ENCODE data around the gene MAEA.
"Not testable (repeated sequence)": the region's sequence is repeated elsewhere in the genome, so short reads cannot be mapped to it uniquely, and the experiment has no call there.

The MAEA gene

DNA sequence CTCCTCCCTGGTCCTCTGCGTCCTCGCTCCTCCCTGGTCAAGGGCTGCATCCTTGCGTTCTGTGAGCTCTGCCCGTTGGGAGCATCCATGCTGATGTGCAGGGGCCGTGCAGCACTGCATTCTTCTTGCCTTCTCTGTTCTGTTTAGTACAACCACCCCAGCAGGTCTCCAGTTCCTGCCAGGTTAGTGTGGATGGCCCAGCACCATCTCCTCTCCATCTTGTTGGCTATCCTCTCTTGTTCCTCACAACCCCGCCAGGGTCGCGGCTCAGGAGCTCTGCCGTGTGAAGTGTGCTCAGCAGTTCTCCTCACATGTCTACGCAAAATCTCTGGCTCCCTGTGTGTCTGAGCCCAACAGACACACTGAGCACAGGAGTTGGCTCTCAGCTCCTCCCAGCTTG, 10.4 kb upstream of the MAEA start:
- no peak for DNase-seq (ENCODE audit: low read depth in 3 of 3)

DNA sequence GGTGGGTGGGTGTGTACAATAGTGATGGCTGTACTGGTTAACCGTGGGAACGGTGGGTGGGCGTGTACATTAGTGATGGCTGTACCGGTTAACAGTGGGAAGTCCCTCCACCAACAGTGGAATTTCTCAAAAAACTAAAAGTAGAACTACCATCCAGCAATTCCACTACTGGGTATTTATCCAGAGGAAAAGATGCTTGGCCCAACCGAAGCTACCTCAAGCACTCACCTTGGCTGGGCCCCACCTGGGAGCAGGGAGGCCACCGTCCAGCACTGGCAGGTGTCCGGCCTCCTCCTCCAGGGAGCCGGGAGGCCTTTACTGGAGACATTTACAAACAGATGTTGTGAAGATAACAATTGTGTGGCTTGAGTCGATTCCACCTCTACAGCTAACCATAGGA, 6.0 kb upstream of the MAEA start:
- DNase-seq (ENCODE audit: low read depth in 3 of 3): no peak

DNA sequence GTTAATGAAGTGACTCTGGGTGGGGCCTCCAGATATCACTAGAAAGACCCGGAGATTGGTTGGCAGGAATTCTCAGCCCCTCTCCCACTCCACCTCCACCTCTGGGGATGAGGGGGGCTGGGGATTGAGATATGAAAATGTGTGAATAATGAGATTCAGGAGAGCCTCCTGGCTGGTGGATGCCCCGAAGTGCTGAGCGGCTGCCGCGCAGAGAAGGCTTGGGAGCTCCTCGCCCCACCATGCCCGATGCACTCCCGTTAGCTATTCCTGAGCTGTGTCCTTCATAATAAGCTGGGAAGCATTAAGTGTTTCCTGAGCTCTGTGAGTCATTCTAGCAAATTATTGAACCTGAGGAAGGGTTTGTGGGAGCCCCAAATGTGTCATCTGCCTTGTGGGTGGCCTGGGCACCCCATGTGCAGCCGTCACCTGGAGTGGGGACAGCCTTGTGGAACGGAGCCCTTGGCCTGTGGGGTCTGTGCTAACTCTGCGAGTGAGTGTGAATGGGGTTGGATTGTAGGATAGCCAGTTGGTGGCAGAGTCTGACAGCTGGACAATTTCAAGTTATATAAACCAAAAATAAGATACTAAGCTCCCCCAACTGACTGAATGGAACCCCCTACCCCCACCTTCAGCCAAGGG, 4.4 kb upstream of the MAEA start:
- no peak for DNase-seq (ENCODE audit: low read depth in 3 of 3)

GRCh38 chr4:1285790-1286553, 3.7 kb upstream of the MAEA start:
- DNase-seq (ENCODE audit: low read depth in 3 of 3): no peak

- no peak for DNase-seq (ENCODE audit: low read depth in 3 of 3)
Observed at GRCh38 chr4:1288786-1289185, 905 bp upstream of the MAEA start.

GRCh38 chr4:1290165-1290977, 680 bp downstream of the MAEA start:
- no peak for DNase-seq (ENCODE audit: low read depth in 3 of 3)

DNA sequence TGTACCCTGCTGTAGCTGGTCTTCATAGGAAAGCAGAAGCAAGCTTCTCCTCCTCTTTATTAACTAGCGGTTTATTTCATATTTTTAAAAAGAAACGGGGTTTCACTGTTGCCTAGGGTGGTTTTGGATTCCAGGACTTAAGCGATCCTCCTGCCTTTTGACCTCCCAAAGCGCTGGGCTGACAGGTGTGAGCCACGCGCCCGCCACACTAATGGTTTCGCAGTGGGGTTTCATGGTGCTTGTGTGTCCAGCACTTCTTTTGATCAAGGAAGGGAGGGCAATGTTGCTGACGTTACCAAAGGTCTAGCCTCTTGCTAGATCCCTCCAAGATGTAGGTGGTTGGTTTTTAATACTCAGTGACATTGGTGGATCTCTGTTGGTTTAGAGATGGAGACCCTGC, 1.4 kb downstream of the MAEA start:
- no peak for DNase-seq (ENCODE audit: low read depth in 3 of 3)

DNA sequence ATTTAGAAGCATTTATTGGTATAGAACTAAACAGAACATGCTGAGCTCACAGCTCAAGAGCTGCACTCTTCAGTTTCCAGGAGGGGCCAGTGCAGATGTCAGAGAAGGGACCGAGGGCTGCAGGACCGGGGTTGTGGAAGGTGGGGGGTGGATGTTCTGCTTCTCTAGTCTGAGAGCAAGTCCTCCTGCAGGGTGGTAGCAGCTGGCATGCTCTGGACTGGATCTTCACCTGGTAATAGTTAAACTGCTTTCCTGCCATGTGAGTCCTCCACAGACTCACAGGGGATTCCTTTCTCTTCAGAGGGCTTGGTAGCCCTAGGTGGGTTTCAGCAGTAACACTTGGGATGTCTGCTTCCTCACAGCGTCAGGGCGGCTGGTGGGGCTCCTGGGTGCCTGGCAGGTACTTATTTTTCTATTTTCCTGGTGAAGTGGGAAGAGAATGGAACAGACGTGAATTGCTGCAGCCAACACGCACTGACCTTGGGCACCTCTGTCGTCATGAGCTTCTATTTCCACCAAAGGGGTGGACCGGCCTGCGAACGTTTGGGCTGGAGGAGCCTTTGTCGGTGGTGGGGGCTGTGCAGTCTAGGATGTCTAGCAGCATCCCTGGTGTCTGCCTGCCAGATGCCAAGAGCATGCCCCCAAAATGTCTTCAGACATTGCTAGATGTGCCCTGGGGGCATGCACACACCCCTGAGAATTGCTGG, 2.5 kb downstream of the MAEA start:
- DNase-seq (ENCODE audit: low read depth in 3 of 3): no peak

DNA sequence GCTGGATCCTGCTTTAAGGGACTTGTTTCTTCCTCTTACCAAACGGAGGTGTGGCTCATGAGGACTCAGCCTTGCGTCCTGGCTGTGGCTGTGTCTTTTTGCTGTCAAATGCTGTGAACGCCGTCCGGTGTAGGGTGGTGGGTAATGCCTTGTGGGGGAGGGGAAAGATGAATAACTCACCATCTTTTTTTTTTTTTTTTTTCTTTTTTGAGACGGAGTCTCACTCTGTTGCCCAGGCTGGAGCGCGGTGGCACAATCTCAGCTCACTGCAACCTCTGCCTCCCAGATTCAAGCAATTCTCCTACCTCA, 3.0 kb downstream of the MAEA start:
- DNase-seq (ENCODE audit: low read depth in 3 of 3): not testable (repeated sequence)

- DNase-seq (ENCODE audit: low read depth in 3 of 3): no peak
Observed at GRCh38 chr4:1293531-1293941, 3.8 kb downstream of the MAEA start.

DNA sequence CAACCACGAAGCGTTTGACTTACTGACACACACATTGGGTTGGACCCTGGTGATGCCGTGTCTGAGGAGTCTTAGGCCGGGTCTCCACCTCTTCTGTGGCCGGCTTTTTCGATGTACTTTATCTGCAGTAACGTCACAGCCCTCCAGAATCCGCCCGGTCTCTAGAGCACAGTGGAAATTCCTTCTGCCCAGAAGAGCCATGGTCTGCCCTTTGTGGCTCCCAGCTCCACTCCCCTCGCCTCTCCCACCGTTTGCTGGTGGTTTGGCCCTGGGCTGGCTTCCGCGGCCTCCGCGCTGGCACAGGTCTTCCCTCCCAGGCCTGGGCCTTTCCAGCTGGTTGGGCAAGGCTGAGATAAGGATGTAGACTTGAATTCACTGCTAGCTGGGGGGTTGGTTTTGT, 4.3 kb downstream of the MAEA start:
- DNase-seq (ENCODE audit: low read depth in 3 of 3): no peak

- no peak for DNase-seq (ENCODE audit: low read depth in 3 of 3)
Observed at GRCh38 chr4:1294424-1294823, 4.7 kb downstream of the MAEA start.

DNA sequence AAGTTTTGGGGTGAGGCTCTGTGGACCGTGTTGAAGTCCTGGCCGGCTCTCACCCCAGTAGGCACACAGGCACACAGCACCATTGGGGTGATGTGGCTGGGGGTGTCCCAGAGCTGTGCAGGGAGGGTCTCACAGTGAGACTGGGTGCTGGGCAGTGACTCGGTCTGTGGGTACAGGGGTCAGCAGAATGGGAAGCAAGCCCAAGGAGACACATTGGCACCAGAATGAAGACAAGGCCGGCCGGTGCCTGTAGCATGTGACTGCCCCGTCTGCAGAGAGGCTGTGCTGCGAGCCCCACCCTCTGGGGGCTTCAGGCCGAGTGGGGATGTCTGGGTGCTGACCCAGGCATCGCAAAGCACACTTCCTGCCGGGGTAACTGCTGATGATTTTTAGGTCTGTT, 5.2 kb downstream of the MAEA start:
- no peak for DNase-seq (ENCODE audit: low read depth in 3 of 3)

GRCh38 chr4:1295405-1296055, 5.8 kb downstream of the MAEA start:
- no peak for DNase-seq (ENCODE audit: low read depth in 3 of 3)

DNA sequence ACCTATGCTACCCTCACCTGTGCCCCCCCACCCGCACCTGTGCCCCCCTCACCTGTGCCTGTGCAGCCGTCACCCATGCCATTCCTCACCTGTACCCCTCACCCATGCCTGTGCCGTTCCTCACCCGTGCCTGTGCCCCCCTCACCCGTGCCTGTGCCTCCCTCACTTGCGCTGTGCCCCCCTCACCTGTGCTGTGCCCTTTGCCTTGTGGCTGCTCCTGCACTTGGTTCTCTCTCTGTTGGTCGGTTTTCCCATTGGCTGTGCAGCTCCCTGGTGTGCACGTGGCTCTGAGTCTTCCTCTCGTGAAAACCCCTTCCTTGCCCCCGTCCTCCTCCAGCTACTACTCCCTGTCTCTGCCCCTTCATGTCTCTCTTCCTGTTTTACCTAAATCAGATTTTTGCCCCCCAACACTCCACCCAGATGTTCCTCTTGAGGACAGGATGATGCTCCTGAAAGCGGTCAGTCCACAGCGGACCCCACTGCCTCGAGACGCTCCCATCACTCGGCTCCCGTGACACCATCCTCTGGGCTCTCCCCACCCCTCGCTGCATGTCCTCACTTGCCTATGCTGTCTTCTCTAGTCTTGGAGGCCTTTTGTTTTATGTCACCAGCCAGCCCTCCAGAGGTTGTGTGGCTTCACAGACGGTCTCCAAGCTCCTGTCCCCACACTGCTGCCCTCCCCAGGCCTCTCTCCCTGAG, 6.8 kb downstream of the MAEA start:
- no peak for DNase-seq (ENCODE audit: low read depth in 3 of 3)

DNA sequence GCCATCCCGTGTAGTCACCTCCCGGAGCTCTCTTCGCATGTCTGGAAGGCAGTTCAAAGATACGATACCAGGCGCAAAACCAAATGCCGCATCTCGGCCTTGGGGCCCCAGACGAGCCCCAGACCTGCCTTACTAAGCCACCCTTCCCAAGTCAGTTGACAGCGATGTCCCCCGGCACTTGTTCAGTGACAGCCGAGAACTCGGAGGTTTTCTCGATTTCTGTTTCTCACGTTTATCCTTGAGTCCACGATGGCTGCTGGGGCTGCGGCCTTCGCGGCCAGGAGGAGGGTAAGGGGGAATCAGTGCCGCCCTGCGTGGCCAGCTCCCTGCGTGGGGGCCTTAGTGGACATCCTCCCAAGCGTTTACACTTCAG, 7.3 kb downstream of the MAEA start:
- DNase-seq (ENCODE audit: low read depth in 3 of 3): no peak

- no peak for DNase-seq (ENCODE audit: low read depth in 3 of 3)
Observed at GRCh38 chr4:1297456-1298325, 8.0 kb downstream of the MAEA start.

DNA sequence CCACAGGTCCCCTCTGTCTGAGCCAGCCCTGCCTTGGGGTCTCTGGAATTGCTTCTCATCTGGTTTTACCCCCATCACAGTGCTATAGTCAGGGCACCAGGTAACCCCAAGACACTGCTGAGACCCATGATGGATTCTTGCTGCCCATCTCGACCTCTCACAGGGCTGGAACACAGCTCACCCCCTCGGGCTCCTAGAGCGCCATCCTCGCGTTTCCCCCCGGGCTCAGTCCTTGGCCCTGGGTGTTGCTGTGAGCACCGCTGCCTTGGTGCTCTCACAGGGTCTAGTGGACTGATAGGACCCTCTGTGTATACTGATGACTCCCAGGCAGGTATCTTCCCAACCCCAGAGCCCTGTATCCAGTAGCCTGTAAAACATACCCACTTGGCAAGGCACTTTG, 8.8 kb downstream of the MAEA start:
- no peak for DNase-seq (ENCODE audit: low read depth in 3 of 3)

- no peak for DNase-seq (ENCODE audit: low read depth in 3 of 3)
Observed at GRCh38 chr4:1299301-1299860, 9.7 kb downstream of the MAEA start.

All from stimulated activated CD4-positive, alpha-beta T cell treated with anti-CD3 and anti-CD28 coated beads, TNF-alpha, amount 100 ng/mL, for 48 hours (primary cell).